Adipocyte (in vitro differentiated cells): ENCODE results near the gene MAU2.

Source experiments
- DNase-seq: peaks from one replicate; pipeline ENCODE4 v3.0.0-alpha.2; 2015; ENCODE audit warnings: low read depth
- H3K27me3 ChIP-seq: replicated peaks from 2 replicates; pipeline ENCODE4 v1.7.0; 2013; ENCODE audit warnings: mild to moderate bottlenecking, low read length, moderate library complexity; ENCODE audit not compliant: control insufficient read depth, insufficient read depth
- H3K36me3 ChIP-seq: 2 replicates; pipeline ENCODE4 v1.7.0; 2013; ENCODE audit warnings: low read length, mild to moderate bottlenecking, moderate library complexity; ENCODE audit not compliant: control insufficient read depth, insufficient read depth, severe bottlenecking
- H3K4me1 ChIP-seq: 2 replicates; pipeline ENCODE4 v1.7.0; 2013; ENCODE audit warnings: mild to moderate bottlenecking, low read length, moderate library complexity; ENCODE audit not compliant: control insufficient read depth, insufficient read depth
- H3K4me3 ChIP-seq: 2 replicates; pipeline ENCODE4 v1.7.0; 2013; ENCODE audit warnings: mild to moderate bottlenecking, low read length, moderate library complexity
- H3K9ac ChIP-seq: 2 replicates; pipeline ENCODE4 v1.7.0; 2013; ENCODE audit warnings: mild to moderate bottlenecking, low read length, moderate library complexity
- H3K9me3 ChIP-seq: 2 replicates; pipeline ENCODE4 v1.7.0; 2013; ENCODE audit warnings: mild to moderate bottlenecking, low read length, moderate library complexity; ENCODE audit not compliant: control insufficient read depth

The MAU2 gene

DNA sequence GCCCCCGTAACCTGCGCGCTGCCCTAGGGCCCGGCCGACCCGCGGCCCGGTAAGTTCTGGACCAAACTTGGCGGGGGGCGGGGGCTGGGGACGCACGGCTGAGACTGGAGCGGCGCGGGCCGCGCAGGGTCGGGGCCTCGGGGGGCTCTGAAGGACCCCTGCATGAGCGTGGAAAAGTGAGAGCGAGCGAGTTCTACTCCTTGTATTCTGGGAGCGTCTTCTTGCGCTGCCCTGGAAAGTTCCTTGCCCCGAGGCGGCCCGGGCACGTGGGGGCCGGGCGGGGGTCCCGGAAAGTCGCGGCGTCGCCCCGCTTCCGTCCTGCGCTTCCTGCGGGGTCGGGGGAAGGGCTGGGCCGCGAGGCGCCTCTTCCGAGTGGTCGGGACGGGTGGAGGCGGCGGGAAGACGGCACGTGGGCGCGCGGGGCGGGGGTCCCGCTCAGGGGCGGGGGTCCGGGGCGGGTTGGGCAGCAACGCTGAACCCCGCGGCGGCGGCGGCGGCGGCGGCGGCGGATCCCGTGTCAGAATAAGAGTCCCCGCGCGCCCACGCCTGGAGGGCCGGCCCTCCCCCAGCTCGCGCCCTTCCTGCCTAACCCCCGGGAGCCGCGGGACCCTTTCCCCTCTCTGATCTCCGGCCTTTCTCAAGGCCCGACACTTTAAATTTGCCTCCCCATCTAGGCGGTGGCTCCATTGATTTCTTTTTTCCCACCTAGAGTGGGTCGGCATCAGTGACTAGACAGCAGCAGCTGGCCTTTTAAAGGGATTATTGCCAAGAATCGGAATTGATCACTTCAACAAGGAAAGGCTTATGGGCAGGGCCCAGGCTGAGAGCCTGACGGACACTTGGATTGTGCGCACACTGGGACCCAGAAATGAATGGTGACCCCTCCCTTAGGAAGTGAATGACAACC, 85.6 kb downstream of the MAU2 start:
- Histone ChIP-seq H3K36me3 (no peaks in the 10 kb centered on the region), H3K9me3 (no peaks in the 10 kb centered on the region), H3K4me1 (peaks cover 60% of the 10 kb centered on the region), H3K9ac (peak overlapping the region; percentile 89), H3K27me3 (no peaks in the 10 kb centered on the region), H3K4me3 (peak overlapping the region; percentile 82)
- peak; percentile 73 for DNase-seq

DNA sequence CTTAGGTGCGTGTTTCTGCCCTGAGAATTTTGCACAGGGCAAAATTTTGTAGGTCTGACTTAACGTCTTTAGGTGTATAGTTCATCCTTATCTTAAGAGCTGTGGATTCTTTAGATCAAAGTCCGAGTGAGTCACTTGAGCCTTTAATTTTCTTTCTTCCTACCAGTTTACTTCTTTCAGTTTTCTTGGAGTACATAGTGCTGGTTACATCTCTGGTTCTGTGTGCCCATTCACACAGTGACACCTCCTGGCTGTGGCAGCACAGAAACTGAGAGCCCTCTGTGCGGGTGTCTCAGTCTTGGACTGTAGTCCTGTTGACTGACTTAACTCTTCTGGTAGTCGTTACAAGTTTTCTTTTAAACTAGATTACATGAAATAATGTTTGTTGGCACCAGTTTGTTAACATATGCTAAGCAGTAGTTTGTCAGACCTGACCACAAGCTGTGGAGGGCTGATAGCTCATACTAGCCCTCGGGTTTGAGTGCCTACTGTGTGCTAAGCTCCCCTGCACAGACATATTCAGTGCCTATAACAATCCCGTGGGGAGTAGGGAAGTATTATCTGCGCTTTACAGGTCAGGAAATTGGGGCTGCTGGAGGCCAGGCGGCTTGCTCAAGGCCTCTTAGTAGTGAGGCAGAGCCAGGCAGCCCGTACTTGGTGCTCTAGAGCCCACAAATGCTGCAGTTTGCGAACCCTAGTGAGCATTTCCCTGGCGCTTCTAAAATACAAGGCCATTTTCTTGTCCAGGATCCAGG, 86.4 kb downstream of the MAU2 start:
- peak; percentile 70 for DNase-seq
- H3K4me3 ChIP-seq = peak overlapping the region; percentile 82
- peak overlapping the region; percentile 86 for H3K9ac ChIP-seq
- H3K4me1 ChIP-seq = peaks cover 61% of the 10 kb centered on the region
- H3K27me3 ChIP-seq = no peaks in the 10 kb centered on the region
- no peaks in the 10 kb centered on the region for H3K36me3 ChIP-seq
- no peaks in the 10 kb centered on the region for H3K9me3 ChIP-seq

DNA sequence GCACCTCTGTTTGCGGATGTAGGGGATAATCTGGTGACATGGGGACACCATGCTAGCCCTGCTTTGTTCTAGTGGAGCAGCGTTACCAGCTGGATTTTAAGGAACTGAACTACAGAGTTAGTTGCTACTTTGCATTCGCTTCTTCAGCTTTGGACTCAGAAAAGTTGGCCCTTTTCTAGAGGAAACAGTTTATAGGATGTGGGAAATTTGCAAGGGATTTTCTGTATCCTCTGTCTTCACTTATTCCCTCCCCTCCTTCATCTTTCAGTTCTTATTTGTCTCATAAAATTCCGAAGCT, 87.0 kb downstream of the MAU2 start:
- H3K27me3 ChIP-seq = no peaks in the 10 kb centered on the region
- no peak for DNase-seq
- H3K9me3 ChIP-seq = no peaks in the 10 kb centered on the region
- H3K36me3 ChIP-seq = no peaks in the 10 kb centered on the region
- peak overlapping the region; percentile 82 for H3K4me3 ChIP-seq
- H3K9ac ChIP-seq = peak overlapping the region; percentile 86
- H3K4me1 ChIP-seq = peaks cover 60% of the 10 kb centered on the region
